Right cardiac atrium (tissue), 5 donors: ENCODE measurements around the gene MORN3. TPM values are rescaled to one million over a fixed set of nuclear protein-coding genes. Genes with fewer than 3 reads are reported as not detected.
A peak's percentile ranks its signal among the peaks of the same experiment; 100 is the strongest.
"Not testable (repeated sequence)": the region's sequence is repeated elsewhere in the genome, so short reads cannot be mapped to it uniquely, and the experiment has no call there.

ENCODE experiments used
- ATAC-seq, 2 donors: fragments of 200-7000 bp; cut with Tn5 transposase; one replicate each; pipeline versions ENCODE4 v1.8.0 to v1.9.1; 2020; ENCODE audit warnings: moderate library complexity in 2 of 2, mild to moderate bottlenecking in 1 of 2
- DNase-seq, 3 donors: peaks; one replicate each; pipeline ENCODE4 v3.0.0-alpha.2; 2020
- H3K27ac ChIP-seq: one replicate; pipeline ENCODE4 v1.5.1; 2013; ENCODE audit warnings: mild to moderate bottlenecking, low read length, control low read depth, moderate library complexity
- H3K27me3 ChIP-seq: one replicate; pipeline ENCODE4 v1.6.1; 2013; ENCODE audit not compliant: control insufficient read depth, insufficient read depth
- H3K4me1 ChIP-seq: one replicate; pipeline ENCODE4 v1.6.1; 2013; ENCODE audit warnings: low read length; ENCODE audit not compliant: control insufficient read depth, insufficient read depth
- H3K4me3 ChIP-seq: one replicate; pipeline ENCODE4 v1.5.1; 2013; ENCODE audit warnings: low read length, control low read depth
- H3K9me3 ChIP-seq: one replicate; pipeline ENCODE4 v1.6.1; 2013; ENCODE audit warnings: low read length; ENCODE audit not compliant: control insufficient read depth
- WGBS: extraction: QIAGEN DNeasy Blood & Tissue Kit; methylation state at CpG from one replicate; pipeline ENCODE4 v1.1.7; 2013; 5-methylcytosine and 5-hydroxymethylcytosine counted together
- intact Hi-C, 4 donors: fragments of 100-400 bp; cut with DNase I; formaldehyde crosslinking; loops; one replicate each; pipeline versions ENCODE4 v1.11.0 to v1.14.0; 2022 to 2023
- polyA plus RNA-seq: library from polyadenylated mRNA; stranded (reverse); fragments of 200-250 nt; gene quantifications from one replicate; pipeline ENCODE4 v1.2.3, GENCODE V29; 2013
- total RNA-seq, 4 donors: library from RNA; stranded (reverse); fragmentation: NEBNext Ultra II Directional; extraction: Animal tissue kit (Norgen Biotek cat#: 25700); gene quantifications; one replicate each; pipeline ENCODE4 v1.2.1, GENCODE V29; 2021
- donor health status: healthy with polysubstance abuse.
- donor health status: DM: no; HTN: yes; CAD: no.
- donor health status: DM: no; HTN: no; CAD: no.
- donor health status: DM: no; HTN: yes; CAD: no; lungs with severe emphysema.
- donor health status: DM: yes; HTN: yes; CAD: no.

Gene MORN3
- total and polyA plus RNA-seq, 5 donors: 0.11 to 0.38 (median 0.20) TPM

DNA sequence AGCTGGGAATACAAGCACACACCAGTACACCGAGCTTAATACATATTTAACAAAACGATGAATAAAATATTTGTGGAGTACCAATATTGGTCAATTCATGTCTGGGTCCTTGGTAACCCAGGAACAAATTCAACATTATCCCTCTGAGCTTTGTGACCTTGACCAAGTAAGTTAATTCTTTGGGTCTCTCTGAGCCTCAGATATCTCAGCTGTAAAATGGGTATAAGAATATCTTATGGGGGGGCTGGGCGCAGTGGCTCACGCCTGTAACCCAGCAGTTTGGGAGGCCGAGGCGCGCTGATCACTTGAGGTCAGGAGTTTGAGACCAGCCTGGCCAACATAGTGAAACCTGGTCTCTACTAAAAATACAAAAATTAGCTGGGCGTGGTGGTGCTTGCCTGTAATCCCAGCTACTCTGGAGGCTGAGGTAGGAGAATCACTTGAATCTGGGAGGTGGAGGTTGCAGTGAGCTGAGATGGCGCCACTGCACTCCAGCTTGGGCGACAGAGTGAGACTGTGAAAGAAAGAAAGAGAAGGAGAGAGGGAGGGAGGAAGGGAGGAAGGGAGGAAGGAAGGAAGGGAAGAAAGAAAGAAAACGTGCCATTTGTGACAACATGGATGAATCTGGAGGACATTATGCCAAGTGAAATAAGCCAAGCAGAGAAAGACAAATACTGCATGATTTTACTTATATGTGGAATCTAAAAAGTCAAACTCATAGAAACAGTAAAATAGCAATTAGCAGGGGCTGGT lies 7.9 kb downstream of the MORN3 start:
- H3K27me3 ChIP-seq, intact Hi-C loops, H3K4me3 ChIP-seq, H3K4me1 ChIP-seq, H3K27ac ChIP-seq, DNase-seq, ATAC-seq, H3K9me3 ChIP-seq: not testable (repeated sequence)
- 88% methylated on average over 11 of the region's 11 CpGs for WGBS

- Histone ChIP-seq H3K27ac (no peak overlapping the region), H3K4me3 (no peak overlapping the region), H3K9me3 (no peaks in the 10 kb centered on the region), H3K27me3 (no peaks in the 10 kb centered on the region), H3K4me1 (no peaks in the 10 kb centered on the region)
- 92% methylated on average over 18 of the region's 18 CpGs for WGBS
- ATAC-seq (no peak), DNase-seq (no peak)
- intact Hi-C loops: no loop called here
Measured at GRCh38 chr12:121657305-121658008, 12.0 kb downstream of the MORN3 start.

GRCh38 chr12:121656122-121656521 lies 13.3 kb downstream of the MORN3 start:
- no peak for DNase-seq
- Histone ChIP-seq H3K27ac (no peak overlapping the region), H3K4me1 (no peaks in the 10 kb centered on the region), H3K9me3 (no peaks in the 10 kb centered on the region), H3K27me3 (no peaks in the 10 kb centered on the region), H3K4me3 (no peak overlapping the region)
- WGBS: 94% methylated on average over 2 of the region's 2 CpGs
- ATAC-seq: no peak
- intact Hi-C loops: no loop called here

DNA sequence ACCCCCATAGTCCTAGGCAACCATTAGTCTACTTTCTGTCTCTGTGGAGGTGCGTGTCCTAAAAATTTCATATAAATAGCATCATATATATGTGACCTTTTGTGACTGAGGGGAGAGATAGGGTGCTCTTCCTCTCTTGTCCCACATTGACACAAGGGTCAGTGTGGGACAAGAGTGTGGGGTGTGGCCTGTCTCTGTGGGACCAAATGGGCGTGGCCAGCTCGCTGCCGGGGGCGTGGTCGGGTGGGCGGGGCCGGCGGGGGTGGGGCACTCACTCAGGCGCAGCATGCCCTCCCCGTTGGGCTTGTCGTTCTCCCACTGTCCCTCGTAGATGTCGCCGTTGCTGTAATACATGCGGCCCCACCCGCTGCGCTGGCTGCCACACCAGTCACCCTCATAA lies 15.5 kb downstream of the MORN3 start:
- no peaks in the 10 kb centered on the region for H3K27me3 ChIP-seq
- no peaks in the 10 kb centered on the region for H3K4me1 ChIP-seq
- no peaks in the 10 kb centered on the region for H3K9me3 ChIP-seq
- ATAC-seq (no peak), DNase-seq (no peak)
- 70% methylated on average over 18 of the region's 18 CpGs for WGBS
- H3K4me3 ChIP-seq: no peak overlapping the region
- H3K27ac ChIP-seq: no peak overlapping the region
- intact Hi-C loops: no loop called here

GRCh38 chr12:121652767-121653497 lies 16.5 kb downstream of the MORN3 start:
- no peak overlapping the region for H3K4me3 ChIP-seq
- WGBS: 76% methylated on average over 16 of the region's 16 CpGs
- H3K27ac ChIP-seq: no peak overlapping the region
- ATAC-seq: peak in 1 of 2 donors; percentile 14
- no peaks in the 10 kb centered on the region for H3K27me3 ChIP-seq
- peak in 1 of 3 donors; percentile 66 for DNase-seq
- H3K4me1 ChIP-seq: no peaks in the 10 kb centered on the region
- no peaks in the 10 kb centered on the region for H3K9me3 ChIP-seq
- intact Hi-C loops: no loop called here

DNA sequence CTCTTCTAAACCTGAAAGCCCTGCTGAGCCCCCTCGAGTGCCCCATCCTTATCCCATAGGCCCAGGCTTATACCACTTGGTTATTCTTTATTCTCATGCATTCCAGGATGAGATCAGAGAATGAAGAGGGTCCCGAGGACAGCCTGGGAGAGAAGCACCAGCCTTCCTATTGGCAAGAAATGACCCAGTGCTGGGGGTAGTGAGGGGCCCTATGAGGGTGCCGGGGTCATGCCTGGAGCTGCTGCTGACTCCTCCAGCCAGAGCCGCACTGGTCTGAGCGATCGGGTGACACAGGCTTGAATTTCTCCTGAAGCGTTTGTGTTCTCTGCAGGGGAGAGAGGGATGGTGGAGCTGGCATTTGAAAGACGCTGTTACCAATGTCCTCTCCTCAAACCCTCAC lies 18.1 kb downstream of the MORN3 start:
- no peak overlapping the region for H3K27ac ChIP-seq
- 86% methylated on average over 8 of the region's 8 CpGs for WGBS
- no peak overlapping the region for H3K4me3 ChIP-seq
- no peaks in the 10 kb centered on the region for H3K4me1 ChIP-seq
- intact Hi-C loops: no loop called here
- DNase-seq (no peak), ATAC-seq (peak in 1 of 2 donors; percentile 10)
- no peaks in the 10 kb centered on the region for H3K27me3 ChIP-seq
- H3K9me3 ChIP-seq: no peaks in the 10 kb centered on the region

DNA sequence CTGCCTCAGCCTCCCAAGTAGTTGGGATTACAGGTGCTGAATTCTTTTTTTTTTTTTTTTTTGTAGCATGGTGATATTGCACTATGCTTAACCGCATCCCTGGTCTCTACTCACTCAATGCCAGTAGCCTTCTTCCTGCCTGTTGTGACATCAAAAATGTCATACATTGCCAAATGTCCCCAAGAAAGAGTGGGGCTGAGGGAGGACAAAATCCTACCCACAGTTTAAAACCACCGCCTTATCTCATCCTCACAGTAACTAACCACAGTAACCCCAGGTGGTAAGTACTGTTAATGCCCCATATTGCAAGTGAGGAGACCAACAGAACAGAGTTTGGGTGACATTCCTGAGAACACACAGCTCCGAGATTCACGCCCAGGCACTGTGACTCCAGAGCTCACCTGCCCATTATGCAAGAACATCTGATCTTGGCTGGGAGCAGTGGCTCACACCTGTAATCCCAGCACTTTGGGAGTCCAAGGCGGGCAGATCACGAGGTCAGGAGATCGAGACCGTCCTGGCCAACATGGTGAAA lies 19.6 kb downstream of the MORN3 start:
- no peak overlapping the region for H3K27ac ChIP-seq
- whole genome bisulfite sequencing: 91% methylated on average over 8 of the region's 8 CpGs
- no peak overlapping the region for H3K4me3 ChIP-seq
- intact Hi-C loops: no loop called here
- no peaks in the 10 kb centered on the region for H3K27me3 ChIP-seq
- no peaks in the 10 kb centered on the region for H3K9me3 ChIP-seq
- ATAC-seq (no peak), DNase-seq (no peak)
- H3K4me1 ChIP-seq: no peaks in the 10 kb centered on the region

DNA sequence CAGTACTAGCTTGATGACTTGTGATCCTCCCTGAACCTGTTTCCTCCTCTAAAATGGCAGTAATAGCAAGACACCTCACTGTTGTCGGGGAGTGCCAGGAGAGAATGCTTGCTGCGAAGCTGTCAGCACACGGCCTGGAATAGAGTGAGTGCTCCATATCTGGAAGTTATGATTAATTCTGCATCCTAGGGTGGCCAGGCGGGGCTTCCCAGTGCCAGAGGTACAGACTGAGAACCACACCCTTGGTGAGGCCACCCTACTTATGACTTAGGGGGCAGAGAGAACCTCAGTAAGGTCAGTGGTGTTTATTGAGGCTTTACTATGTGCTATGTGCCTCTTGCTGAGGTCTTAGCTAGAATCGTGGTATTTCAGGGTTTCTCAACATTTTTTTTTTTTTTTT lies 20.1 kb downstream of the MORN3 start:
- no peak for DNase-seq
- no peak for ATAC-seq
- Histone ChIP-seq H3K27ac (no peak overlapping the region), H3K9me3 (no peaks in the 10 kb centered on the region), H3K4me3 (no peak overlapping the region), H3K27me3 (no peaks in the 10 kb centered on the region), H3K4me1 (no peaks in the 10 kb centered on the region)
- intact Hi-C loops: no loop called here
- 88% methylated on average over 5 of the region's 5 CpGs for WGBS

DNA sequence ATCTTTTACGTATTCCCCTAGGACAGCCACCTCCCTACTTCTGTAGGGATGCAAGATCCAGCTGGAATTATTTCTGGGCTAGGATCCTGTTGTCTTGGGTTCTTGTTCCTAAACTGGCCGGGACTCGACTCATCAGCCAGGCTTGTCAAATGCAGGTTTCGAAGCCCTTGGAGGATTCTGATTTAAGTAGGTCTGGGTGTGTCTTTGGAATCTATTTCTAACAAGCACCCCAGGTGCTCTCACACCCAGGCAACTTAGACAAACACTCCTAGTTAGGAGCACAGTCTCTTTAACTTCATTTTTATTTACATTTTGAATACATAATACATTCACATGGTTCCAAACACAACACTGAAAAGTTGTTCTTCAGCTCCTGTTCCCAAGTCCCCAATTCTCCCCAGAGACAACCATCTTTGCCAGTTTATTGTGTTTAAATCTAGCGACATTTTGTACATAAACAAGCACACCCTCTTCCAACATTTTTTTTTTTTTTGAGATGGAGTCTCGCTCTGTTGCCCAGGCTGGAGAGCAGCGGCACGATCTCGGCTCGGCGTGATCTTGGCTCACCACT lies 20.9 kb downstream of the MORN3 start:
- intact Hi-C loops: no loop called here
- Histone ChIP-seq H3K27ac (no peak overlapping the region), H3K27me3 (no peaks in the 10 kb centered on the region), H3K4me3 (no peak overlapping the region), H3K4me1 (no peaks in the 10 kb centered on the region), H3K9me3 (no peaks in the 10 kb centered on the region)
- no peak for DNase-seq
- ATAC-seq: no peak
- 91% methylated on average over 11 of the region's 11 CpGs for WGBS

DNA sequence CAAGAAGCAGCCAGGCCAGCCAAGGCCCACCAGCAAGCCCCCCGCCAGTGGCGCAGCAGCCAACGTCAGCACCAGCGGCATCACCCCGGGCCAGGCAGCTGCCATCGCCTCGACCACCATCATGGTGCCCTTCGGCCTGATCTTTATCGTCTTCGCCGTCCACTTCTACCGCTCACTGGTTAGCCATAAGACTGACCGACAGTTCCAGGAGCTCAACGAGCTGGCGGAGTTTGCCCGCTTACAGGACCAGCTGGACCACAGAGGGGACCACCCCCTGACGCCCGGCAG lies 28.2 kb downstream of the MORN3 start:
- H3K27ac ChIP-seq: no peak overlapping the region
- intact Hi-C loops: no loop called here
- no peaks in the 10 kb centered on the region for H3K27me3 ChIP-seq
- no peaks in the 10 kb centered on the region for H3K4me1 ChIP-seq
- no peak for DNase-seq
- H3K9me3 ChIP-seq: no peaks in the 10 kb centered on the region
- WGBS: 93% methylated on average over 18 of the region's 18 CpGs
- H3K4me3 ChIP-seq: no peak overlapping the region
- ATAC-seq: no peak
